Activated naive CD8-positive, alpha-beta T cell treated with anti-CD3 and anti-CD28 coated beads, Interleukin-2, amount 50 U/mL, for 16 hours (primary cell): ENCODE data around the gene ALPK3.

Experiments
- DNase-seq: peaks from one replicate; pipeline ENCODE4 v3.0.0-alpha.2; 2020; ENCODE audit warnings: low read depth, low spot score

Gene ALPK3

DNA sequence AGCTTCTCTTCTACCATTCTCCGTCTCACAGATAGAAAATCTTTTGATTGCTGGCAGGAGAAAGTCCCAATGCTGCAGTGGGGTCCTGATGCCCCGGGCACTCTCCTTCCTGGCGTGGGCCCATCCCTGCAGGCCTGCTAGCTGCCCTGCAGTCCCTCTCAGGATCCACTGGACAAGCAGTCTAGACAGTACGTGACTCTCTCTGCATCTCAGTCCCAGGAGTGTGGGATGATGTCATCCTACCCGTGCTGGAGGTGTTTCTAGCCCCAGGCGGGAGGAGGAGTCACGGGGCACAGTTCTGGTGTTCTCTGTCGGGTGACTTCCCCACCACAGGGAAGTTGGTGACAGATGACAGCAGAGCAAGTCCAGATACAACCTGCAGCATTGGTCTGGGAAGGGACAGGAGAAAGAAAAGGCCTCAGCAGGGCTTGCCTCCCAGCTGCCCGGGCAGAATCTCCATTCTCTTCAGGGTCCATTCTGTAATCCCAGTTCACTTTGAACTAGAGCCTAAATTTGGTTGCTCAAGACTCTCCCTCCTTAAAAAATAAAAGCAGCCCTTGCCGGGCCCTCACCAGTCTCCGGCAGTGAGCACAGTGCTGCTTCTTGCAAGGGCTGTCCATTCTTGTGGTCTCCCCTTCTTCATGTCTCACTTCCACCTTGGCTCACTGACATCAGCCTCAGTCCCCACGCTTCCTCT, 97.9 kb downstream of the ALPK3 start:
- no peak for DNase-seq

DNA sequence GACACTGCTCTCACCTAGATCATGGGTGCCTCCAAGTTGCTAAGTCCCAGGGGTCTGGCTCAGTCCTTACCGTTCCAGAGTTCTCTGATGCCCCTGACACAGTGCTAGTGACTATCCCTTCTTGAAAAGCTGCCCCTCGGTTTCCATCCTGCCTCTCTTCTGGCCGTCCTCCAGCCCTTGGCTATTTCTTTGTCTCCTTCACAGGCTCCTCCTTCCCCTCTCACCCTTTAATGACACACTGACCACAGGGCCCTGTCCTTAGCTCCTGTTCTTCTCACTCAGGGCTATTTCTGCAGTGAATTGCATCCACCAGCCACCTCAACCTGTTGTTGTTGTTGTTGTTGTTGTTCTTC, 98.4 kb downstream of the ALPK3 start:
- no peak for DNase-seq

DNA sequence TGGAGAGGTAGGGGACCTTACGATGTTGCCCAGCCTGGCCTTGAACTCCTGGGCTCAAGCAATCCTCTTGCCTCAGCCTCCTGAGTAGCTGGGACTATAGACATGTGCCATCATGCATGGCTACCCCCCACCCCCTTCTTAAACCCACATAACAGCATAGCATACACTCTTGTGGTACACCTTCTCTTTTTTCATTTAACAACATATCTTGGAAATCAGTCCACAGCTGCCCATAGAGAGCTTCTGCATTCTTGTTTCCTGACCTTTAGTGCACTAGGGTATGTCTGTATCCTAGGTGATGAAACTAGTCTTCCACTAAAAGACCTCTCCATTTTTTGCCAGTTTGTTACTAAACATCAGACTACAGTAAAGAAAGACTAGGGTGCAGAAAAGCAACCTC, 100.3 kb downstream of the ALPK3 start:
- DNase-seq, result no peak

DNA sequence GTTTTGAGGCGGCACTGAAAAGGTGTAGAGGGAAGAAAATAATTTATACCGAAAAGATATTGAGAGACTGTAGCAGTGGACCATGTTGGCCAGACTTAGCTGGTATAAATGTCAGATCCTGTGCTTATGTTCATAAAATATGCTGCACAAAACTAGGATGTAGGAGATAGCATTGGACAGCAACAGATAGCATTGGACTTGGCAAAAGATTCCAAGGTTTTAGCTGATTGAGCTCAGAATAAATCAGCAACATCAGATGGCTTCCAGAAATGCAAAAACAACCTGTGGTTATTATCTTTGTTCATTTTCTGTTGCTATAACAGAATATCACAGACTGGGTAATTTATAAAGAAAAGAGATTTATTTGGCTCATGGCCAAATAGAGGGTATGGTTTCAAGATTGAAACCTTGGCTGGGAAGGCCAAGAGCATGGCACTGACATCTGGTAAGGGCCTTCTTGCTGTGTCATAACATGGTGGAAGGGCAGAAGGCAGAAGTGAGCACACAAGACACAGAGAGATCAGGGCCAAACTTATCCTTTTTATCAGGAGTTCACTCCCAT, 102.0 kb downstream of the ALPK3 start:
- DNase-seq, result no peak

DNA sequence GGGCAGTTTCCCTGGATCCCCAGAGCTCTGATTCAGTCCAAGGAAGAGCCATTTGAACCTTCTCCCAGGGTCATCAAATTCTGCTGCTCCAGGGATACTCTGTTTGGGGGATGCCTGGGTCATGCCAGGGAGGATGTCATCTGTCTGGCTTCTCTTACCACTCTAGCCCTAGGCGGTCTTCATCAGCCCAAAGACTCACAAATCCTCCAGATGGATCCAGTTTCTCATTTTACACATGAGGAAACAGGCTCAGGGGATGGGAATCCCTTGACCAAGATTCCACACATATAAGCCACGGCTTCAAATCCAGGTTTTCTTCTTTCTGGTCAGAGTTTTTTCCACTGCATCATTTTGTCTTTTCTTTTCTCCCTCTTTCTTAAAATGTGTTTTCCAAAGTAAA, 104.0 kb downstream of the ALPK3 start:
- DNase-seq, result no peak

DNA sequence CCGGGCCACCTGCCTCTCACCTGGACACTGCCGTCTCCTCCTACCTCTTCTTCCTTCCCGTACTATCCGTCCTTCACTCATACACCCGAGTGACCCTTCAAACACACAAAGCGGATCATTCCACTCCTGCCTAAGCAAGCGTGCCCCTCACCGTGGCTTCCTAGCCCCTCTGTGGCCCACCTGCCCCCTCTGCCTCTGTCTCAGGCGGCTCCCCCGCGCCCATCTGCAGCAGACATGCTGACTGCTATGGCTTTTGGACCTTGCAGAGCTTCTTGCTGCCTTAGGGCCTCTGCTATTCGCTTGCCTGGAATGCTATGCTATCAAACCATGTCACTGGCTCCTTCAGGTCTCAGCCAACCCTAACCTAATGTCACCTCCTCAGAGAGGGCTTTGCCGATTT, 105.4 kb downstream of the ALPK3 start:
- DNase-seq, result no peak
